T-helper 17 cell (primary cell): ENCODE results near the gene EPHA5. TPM values are rescaled to one million over a fixed set of nuclear protein-coding genes. Genes with fewer than 3 reads are reported as not detected.

ENCODE experiments used
- ATAC-seq: fragments of 150-1000 bp; cut with Tn5 transposase; 2 replicates; pipeline ENCODE4 v1.10.0; 2021; ENCODE audit warnings: mild to moderate bottlenecking, moderate library complexity
- DNase-seq, 3 donors: peaks; one replicate each; pipeline versions ENCODE4 v3.0.0 to v3.0.0-alpha.2; 2020 to 2021
- H3K9me3 ChIP-seq: one replicate; pipeline ENCODE4 v1.7.0; 2013; ENCODE audit warnings: low read length, mild to moderate bottlenecking; ENCODE audit not compliant: control insufficient read depth, poor library complexity, severe bottlenecking
- H3K27ac Mint-ChIP-seq: one replicate; pipeline ENCODE4 v1.8.0; 2022; ENCODE audit warnings: mild to moderate bottlenecking, moderate library complexity, mixed read lengths
- H3K27me3 Mint-ChIP-seq: one replicate; pipeline ENCODE4 v1.8.0; 2022; ENCODE audit warnings: mixed read lengths
- H3K36me3 Mint-ChIP-seq: one replicate; pipeline ENCODE4 v1.8.0; 2022; ENCODE audit warnings: low read depth, mixed read lengths
- H3K4me1 Mint-ChIP-seq: one replicate; pipeline ENCODE4 v1.8.0; 2022; ENCODE audit warnings: mild to moderate bottlenecking, mixed read lengths
- H3K4me3 Mint-ChIP-seq: one replicate; pipeline ENCODE4 v1.8.0; 2022; ENCODE audit warnings: mild to moderate bottlenecking, moderate library complexity, mixed read lengths
- total RNA-seq, 4 donors: library from RNA in 2 of 4; stranded (reverse) in 2 of 4; gene quantifications; one replicate each; pipeline ENCODE4 v1.2.3 and lab custom pipeline; 2022 to 2026

The EPHA5 gene
- total RNA-seq, 2 donors from 2014 or later = not detected

DNA sequence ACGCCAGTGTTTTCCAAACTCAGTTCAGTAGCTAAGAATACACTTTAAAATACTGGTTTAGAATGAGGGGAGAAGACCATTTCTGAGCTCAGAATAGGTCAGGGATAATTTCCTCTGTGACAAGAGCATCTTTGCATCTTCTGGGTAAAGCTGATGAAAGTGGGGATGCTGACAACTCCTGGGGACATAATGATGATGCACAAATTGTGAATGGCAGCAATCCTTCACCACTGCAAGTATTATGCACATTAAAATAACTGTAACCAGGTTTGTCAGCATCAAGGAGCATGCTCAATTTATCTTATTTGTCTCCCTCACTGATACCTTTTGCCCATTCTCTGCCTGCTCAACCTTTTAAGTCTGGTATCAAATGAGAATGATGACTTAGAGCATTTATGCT is 248.2 kb downstream of the EPHA5 start:
- H3K4me3 Mint-ChIP-seq = no peak overlapping the region
- ATAC-seq (no peak), DNase-seq (no peak)
- H3K27me3 Mint-ChIP-seq = no peaks in the 10 kb centered on the region
- H3K9me3 ChIP-seq = no peaks in the 10 kb centered on the region
- no peaks in the 10 kb centered on the region for H3K36me3 Mint-ChIP-seq
- no peak overlapping the region for H3K27ac Mint-ChIP-seq
- no peaks in the 10 kb centered on the region for H3K4me1 Mint-ChIP-seq

DNA sequence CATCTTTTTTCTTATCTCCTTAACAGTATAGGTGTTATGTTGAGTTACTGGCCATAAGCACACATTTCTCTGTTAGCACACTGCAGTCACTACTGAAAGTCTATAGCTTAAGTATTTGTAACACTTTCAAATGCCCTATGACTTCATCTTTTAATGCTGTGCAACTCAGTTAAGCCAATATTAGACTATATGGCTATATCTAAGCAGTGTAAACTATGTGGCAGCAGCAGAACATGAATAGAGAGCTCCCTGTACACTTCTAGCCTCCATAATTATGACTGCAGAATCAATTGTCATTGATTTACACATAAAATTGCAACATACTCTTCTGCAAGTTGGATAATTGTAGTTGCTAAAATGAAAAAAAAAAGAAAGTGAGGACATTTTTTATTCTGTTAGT is 250.3 kb downstream of the EPHA5 start:
- no peaks in the 10 kb centered on the region for H3K4me1 Mint-ChIP-seq
- H3K9me3 ChIP-seq = no peaks in the 10 kb centered on the region
- H3K27ac Mint-ChIP-seq = no peak overlapping the region
- no peak overlapping the region for H3K4me3 Mint-ChIP-seq
- DNase-seq (no peak), ATAC-seq (no peak)
- H3K36me3 Mint-ChIP-seq = no peaks in the 10 kb centered on the region
- H3K27me3 Mint-ChIP-seq = no peaks in the 10 kb centered on the region

DNA sequence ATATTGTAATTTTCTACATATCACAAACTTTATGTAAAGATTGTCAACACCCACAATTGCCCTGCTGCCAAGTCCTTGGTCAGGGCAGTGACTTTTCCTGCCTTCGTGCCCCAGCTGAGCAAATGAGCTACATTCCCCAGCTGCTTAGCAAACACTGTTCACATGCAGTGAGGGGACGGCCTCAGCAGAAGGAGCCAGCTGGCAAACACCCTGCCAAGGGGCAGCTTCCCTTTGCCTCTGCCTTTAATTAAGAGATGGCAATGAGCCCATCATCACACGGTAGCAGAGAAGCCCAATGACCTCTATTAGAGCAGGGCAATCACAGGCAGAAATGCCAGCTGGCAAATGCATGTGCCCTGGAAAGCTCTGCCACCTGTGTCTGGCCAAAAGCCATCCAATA is 253.4 kb downstream of the EPHA5 start:
- no peaks in the 10 kb centered on the region for H3K4me1 Mint-ChIP-seq
- H3K4me3 Mint-ChIP-seq = no peak overlapping the region
- no peaks in the 10 kb centered on the region for H3K9me3 ChIP-seq
- H3K27ac Mint-ChIP-seq = no peak overlapping the region
- DNase-seq = no peak
- H3K36me3 Mint-ChIP-seq = no peaks in the 10 kb centered on the region
- no peak for ATAC-seq
- H3K27me3 Mint-ChIP-seq = no peaks in the 10 kb centered on the region

DNA sequence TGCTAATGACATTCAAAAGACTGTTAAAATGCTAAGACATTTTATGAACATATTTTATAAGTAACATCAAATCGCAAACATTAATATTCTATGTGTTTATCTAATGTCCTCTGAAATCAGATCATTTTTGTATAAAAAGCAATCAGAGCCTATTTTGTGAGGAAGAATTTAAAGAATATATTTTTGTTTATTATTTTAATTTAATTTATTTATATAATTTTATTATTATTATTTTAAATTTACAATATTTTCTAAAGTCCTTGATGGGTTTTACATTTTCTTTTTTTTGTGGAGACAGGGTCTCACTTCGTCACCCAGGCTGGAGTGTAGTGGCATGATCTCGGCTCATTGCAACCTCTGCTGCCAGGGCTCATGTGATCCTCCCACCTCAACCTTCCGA is 262.8 kb downstream of the EPHA5 start:
- Mint-ChIP-seq H3K4me3 (no peak overlapping the region), H3K27ac (no peak overlapping the region), H3K4me1 (no peaks in the 10 kb centered on the region), H3K36me3 (no peaks in the 10 kb centered on the region), H3K27me3 (no peaks in the 10 kb centered on the region)
- ATAC-seq (no peak), DNase-seq (no peak)
- H3K9me3 ChIP-seq = no peaks in the 10 kb centered on the region

DNA sequence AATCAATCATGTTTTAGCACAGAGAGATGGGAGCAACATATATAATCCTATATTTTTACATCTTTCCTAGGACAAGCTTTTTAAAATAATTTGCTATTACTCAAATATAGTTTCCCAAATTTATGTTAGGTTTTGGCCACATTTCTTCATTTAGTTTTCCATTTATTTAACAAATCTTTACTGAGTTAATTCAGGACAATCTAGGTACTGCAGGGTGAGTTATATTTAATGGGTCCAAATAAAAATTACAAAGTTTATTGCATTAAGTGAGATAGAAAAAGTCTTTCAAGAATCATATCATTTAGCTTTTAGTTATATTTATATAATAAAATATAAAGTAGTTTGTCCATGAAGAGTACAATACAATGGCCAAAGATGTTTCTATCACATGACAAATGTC is 269.2 kb downstream of the EPHA5 start:
- H3K9me3 ChIP-seq = no peaks in the 10 kb centered on the region
- no peak overlapping the region for H3K27ac Mint-ChIP-seq
- DNase-seq = no peak
- no peak for ATAC-seq
- no peaks in the 10 kb centered on the region for H3K4me1 Mint-ChIP-seq
- no peaks in the 10 kb centered on the region for H3K36me3 Mint-ChIP-seq
- no peaks in the 10 kb centered on the region for H3K27me3 Mint-ChIP-seq
- no peak overlapping the region for H3K4me3 Mint-ChIP-seq

DNA sequence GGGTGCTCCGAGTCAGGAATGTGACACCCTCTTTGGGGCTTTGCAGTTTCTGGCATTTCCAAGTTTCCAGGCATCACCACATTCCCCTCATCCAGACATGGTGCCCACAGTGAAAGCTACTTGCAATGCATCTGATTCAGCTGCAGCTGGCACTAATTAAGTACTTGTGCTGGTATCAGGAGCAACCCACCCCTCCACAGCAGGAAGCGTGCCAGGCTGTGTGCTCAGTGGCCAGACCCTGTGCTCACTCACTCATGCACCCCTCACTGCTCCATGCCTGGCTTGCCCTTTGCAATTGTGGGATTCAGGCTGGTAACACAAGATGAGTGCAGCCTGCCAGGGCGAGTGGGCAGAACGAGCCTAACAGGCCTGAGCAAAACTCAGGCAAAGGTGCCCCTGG is 271.2 kb downstream of the EPHA5 start:
- Mint-ChIP-seq H3K27me3 (no peaks in the 10 kb centered on the region), H3K27ac (no peak overlapping the region), H3K4me3 (no peak overlapping the region), H3K36me3 (no peaks in the 10 kb centered on the region), H3K4me1 (no peaks in the 10 kb centered on the region)
- no peak for DNase-seq
- ATAC-seq = no peak
- H3K9me3 ChIP-seq = no peaks in the 10 kb centered on the region

DNA sequence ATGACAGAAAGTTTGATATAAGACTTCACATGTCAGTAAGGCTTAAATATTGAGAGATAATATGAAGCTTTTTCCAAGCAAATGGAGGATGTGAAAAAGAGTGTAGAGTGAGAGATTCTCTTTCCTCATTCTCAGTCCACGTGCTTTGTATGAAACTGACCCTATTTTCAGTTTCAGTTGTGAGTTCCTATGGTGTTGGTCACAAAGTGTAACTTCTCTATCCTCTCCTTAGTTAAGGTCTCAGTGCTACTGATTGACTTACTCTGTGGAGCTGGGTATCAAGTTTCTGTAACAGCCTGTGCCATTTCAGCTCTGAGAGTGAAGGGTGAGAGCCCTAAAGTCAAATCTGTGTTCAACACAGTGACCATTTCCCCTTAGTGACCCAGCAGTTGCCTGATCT is 277.2 kb downstream of the EPHA5 start:
- Mint-ChIP-seq H3K27me3 (no peaks in the 10 kb centered on the region), H3K36me3 (no peaks in the 10 kb centered on the region), H3K4me3 (no peak overlapping the region), H3K27ac (no peak overlapping the region), H3K4me1 (no peaks in the 10 kb centered on the region)
- DNase-seq (no peak), ATAC-seq (no peak)
- peaks cover 2% of the 10 kb centered on the region for H3K9me3 ChIP-seq

DNA sequence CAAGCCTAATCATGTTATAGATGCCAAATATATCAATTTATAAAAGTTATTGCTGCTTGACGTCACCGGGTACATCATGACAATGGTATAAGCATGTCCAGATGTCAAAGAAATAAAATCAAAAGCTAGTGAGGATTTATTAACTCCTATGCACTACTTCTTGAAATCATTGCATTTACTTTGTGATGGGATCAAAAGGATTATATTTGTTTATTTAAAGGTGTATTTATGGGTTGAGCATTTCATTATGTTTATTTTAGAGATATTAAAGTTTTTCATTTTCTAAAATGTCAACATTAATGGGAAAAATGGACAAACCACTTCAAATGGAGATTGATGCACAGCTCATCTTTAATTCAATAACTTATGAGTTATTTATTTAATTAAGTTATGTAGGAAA is 277.8 kb downstream of the EPHA5 start:
- no peaks in the 10 kb centered on the region for H3K36me3 Mint-ChIP-seq

DNA sequence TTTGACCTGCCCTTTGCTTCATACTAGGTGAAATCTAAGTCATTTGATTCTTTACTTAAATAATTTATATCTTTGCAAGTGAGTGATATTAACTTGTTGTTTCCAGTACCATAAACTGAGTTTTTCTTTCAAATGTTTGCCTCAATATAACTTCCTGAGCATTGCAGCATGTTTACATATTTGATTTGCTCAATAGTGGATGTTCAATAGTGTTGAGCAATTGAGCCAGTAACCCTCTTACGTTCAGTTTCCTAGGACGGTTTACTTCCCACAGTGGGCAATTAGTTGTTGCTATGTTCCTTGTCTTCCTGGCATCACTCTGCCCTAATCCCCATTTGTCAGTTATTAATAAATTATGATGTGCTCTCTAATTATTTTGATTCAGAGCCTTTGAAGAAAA is 278.5 kb downstream of the EPHA5 start:
- DNase-seq = no peak
- H3K4me1 Mint-ChIP-seq = no peaks in the 10 kb centered on the region
- H3K27ac Mint-ChIP-seq = no peak overlapping the region
- peaks cover 2% of the 10 kb centered on the region for H3K9me3 ChIP-seq
- no peaks in the 10 kb centered on the region for H3K27me3 Mint-ChIP-seq
- no peaks in the 10 kb centered on the region for H3K36me3 Mint-ChIP-seq
- H3K4me3 Mint-ChIP-seq = no peak overlapping the region
- no peak for ATAC-seq

More for the DNA sequence above, 277.8 kb downstream of the EPHA5 start:
- DNase-seq (no peak), ATAC-seq (no peak)
- H3K9me3 ChIP-seq = peaks cover 2% of the 10 kb centered on the region
- Mint-ChIP-seq H3K4me3 (no peak overlapping the region), H3K27ac (no peak overlapping the region), H3K27me3 (no peaks in the 10 kb centered on the region), H3K4me1 (no peaks in the 10 kb centered on the region)

DNA sequence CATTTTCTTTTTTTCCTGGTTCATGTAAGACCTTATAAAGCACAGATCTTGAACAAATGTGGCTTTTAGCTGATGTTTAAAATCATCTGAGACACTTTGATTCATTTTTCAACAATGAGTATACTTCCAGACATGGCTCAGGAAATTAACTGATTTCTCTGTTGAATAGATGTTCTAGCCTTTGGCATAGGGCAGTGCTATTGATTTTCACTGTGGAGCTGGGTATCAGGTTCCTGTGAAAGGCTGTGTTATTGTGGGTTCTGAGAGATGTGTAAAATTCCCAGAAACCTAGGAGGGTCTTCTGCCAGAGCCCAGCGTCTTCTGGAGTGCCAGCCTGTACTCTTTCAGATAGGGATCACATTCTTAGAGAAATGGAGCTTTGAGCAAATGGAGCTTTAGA is 278.9 kb downstream of the EPHA5 start:
- DNase-seq (no peak), ATAC-seq (no peak)
- Mint-ChIP-seq H3K4me1 (no peaks in the 10 kb centered on the region), H3K4me3 (no peak overlapping the region), H3K36me3 (no peaks in the 10 kb centered on the region), H3K27me3 (no peaks in the 10 kb centered on the region), H3K27ac (no peak overlapping the region)
- peaks cover 2% of the 10 kb centered on the region for H3K9me3 ChIP-seq

DNA sequence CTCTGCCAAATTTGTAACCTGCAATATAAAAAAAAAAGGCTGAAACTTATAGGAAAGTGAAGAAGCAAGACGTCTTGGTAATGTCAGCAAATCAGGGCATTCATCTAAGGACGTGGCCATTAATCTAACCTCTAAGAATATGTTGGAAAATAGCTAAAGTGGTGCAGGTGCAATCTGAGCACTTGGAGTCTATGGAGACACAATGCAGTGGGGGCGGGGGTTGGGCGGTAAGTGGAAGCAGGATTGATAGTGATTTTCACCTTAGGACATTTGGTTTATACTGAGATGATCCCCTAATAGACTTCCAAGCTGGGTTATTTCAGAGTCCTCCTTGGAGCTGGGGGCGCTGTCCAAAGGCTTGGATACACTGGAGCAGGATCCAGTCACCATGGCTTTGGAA is 283.4 kb downstream of the EPHA5 start:
- H3K9me3 ChIP-seq = peaks cover 2% of the 10 kb centered on the region
- no peak overlapping the region for H3K4me3 Mint-ChIP-seq

DNA sequence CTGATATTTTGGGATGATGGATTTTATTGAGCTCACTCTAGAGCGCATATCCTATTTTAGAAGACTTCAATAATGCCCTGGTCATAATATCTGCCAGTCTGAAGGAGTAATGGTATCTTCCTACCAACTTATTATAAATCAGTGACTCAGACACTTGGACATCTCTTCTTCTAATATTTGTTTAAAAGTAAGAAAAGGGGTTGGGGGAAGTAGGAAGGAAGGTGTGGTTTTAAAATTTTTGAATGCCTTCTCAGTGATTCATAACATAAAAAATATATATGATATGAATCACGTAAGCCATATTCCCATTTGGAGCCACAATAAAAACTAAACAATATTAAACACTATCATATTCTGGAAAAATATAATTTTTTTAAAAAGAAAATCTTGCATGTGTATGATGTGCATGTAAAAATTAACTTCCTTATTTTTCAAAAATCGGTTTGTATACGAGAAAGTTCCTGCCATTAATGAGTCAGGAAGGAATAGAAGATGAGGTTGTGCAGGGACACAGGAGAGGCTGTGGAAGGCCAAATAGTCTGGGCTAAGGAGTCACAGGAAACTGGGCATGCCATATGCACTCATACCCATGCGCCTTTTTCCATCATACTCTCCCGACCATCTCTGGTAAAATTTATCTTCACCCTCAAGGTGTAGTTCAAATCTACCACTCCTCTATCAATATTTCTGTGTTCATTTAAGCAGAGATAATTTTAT is 286.5 kb downstream of the EPHA5 start:
- H3K4me3 Mint-ChIP-seq = no peak overlapping the region
- DNase-seq (no peak), ATAC-seq (no peak)
- no peaks in the 10 kb centered on the region for H3K27me3 Mint-ChIP-seq
- no peak overlapping the region for H3K27ac Mint-ChIP-seq
- H3K36me3 Mint-ChIP-seq = no peaks in the 10 kb centered on the region
- no peaks in the 10 kb centered on the region for H3K9me3 ChIP-seq
- no peaks in the 10 kb centered on the region for H3K4me1 Mint-ChIP-seq

More for the DNA sequence above, 283.4 kb downstream of the EPHA5 start:
- Mint-ChIP-seq H3K36me3 (no peaks in the 10 kb centered on the region), H3K27me3 (no peaks in the 10 kb centered on the region), H3K4me1 (no peaks in the 10 kb centered on the region), H3K27ac (no peak overlapping the region)
- ATAC-seq (no peak), DNase-seq (no peak)

DNA sequence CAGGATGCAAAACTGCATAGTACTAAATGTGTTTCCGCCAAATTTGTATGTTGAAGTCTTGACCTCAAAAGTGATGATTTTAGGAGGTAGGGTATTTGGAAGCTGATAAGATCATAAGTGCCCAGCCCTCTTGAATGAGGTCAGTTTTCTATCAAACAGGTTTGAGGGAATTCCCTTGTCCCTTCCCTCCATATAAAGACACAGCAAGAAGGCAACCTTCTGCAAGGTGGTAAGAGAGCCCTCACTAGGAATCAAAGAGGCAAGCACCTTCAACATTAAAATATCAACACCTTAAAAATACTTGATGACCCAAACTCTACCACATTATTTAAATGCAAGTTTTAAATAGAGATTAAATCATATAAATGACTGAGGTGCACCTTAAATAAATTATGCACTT is 288.6 kb downstream of the EPHA5 start:
- no peak for ATAC-seq
- no peak for DNase-seq
- Mint-ChIP-seq H3K27ac (no peak overlapping the region), H3K36me3 (no peaks in the 10 kb centered on the region), H3K4me1 (no peaks in the 10 kb centered on the region), H3K4me3 (no peak overlapping the region), H3K27me3 (no peaks in the 10 kb centered on the region)
- no peaks in the 10 kb centered on the region for H3K9me3 ChIP-seq

DNA sequence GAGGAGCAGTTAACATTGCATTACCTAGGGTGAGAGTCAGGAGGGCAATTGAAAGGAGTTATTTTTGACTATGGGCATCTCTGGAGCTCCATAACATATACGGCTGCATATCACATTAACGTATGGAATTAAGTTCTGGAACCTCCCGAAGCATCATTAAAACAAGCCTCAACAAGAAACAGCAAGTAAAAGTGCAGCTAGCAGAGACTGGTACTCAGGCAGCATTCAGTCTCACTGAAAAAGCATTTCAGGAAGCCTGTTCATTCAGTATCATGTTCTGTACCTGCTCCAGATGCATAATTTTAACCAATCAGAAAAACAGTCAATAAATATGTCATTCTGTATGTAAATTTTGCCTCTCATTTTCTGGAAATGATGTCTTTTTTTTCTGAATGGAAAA is 299.6 kb downstream of the EPHA5 start:
- no peak overlapping the region for H3K27ac Mint-ChIP-seq
- H3K4me1 Mint-ChIP-seq = no peaks in the 10 kb centered on the region
- no peak overlapping the region for H3K4me3 Mint-ChIP-seq
- H3K27me3 Mint-ChIP-seq = no peaks in the 10 kb centered on the region
- H3K36me3 Mint-ChIP-seq = no peaks in the 10 kb centered on the region
- H3K9me3 ChIP-seq = no peaks in the 10 kb centered on the region
- DNase-seq (no peak), ATAC-seq (no peak)
